ENCODE data around the gene MEA1.
A peak's percentile ranks its signal among the peaks of the same experiment; 100 is the strongest.
"Not testable (repeated sequence)": the region's sequence is repeated elsewhere in the genome, so short reads cannot be mapped to it uniquely, and the experiment has no call there.

MEA1 gene

GRCh38 chr6:43013843-43014433, at the start of gene MEA1, which contains the start of gene KLHDC3:
Gene MEA1 (minus strand): TSS chr6:43013946. CDS start chr6:43013813, 133 bp downstream.
Gene KLHDC3 (plus strand): TSS chr6:43014249. CDS start chr6:43017193, 2,944 bp downstream.
- peak; percentile 98 for DNase-seq

DNA sequence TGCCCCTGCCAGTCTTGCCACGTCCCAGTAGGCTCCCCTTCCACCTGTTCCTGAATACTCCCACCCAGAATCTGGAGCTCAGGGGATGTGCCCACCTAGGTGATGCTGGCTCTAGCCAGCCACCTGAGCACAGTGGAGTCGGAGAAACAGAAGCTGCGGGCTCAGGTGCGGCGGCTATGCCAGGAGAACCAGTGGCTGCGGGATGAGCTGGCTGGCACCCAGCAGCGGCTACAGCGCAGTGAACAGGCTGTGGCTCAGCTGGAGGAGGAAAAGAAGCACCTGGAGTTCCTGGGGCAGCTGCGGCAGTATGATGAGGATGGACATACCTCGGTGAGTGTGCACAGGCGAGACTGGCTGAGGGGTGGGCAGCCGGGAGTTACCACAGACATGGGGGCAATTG, 49.1 kb upstream of the MEA1 start:
- no peak for DNase-seq

- DNase-seq, result no peak
Measured at GRCh38 chr6:43061861-43062260, 48.1 kb upstream of the MEA1 start.

DNA sequence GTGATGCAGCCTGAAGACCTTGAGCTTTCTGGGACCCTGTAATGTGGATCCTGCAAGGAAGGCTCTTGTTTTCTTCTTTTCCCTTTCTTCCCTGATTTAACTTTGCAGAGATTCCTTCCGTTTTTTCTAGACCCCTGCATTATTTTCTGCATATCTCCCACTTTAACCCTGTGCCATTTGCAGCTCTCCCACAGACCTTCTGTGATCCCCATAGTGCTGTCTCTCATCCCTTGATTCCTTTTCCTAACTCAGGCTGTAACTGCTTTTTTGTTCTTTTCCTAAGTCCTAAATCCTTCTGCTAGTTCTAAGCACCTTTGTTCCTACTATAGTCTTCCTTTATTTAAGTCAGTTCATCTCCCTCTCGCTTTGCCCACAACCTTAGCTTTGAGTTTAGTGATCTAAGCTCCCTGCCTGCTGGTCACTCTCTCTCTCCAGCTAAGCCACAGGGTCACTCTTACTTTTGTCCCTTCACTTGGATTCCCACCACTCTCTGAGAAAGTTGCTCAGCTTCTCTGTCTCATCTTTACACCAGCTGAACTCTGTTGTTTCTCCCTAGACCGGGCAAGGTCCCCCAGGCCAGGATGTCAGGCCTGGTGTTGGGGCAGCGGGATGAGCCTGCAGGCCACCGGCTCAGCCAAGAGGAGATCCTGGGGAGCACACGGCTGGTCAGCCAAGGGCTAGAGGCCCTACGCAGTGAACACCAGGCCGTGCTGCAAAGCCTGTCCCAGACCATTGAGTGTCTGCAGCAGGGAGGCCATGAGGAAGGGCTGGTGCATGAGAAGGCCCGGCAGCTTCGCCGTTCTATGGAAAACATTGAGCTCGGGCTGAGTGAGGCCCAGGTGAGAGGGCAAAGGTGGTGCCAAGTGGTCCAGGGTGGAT, 47.2 kb upstream of the MEA1 start:
- DNase-seq, result no peak

GRCh38 chr6:43060034-43060754, 46.4 kb upstream of the MEA1 start:
- peak; percentile 19 for DNase-seq

DNA sequence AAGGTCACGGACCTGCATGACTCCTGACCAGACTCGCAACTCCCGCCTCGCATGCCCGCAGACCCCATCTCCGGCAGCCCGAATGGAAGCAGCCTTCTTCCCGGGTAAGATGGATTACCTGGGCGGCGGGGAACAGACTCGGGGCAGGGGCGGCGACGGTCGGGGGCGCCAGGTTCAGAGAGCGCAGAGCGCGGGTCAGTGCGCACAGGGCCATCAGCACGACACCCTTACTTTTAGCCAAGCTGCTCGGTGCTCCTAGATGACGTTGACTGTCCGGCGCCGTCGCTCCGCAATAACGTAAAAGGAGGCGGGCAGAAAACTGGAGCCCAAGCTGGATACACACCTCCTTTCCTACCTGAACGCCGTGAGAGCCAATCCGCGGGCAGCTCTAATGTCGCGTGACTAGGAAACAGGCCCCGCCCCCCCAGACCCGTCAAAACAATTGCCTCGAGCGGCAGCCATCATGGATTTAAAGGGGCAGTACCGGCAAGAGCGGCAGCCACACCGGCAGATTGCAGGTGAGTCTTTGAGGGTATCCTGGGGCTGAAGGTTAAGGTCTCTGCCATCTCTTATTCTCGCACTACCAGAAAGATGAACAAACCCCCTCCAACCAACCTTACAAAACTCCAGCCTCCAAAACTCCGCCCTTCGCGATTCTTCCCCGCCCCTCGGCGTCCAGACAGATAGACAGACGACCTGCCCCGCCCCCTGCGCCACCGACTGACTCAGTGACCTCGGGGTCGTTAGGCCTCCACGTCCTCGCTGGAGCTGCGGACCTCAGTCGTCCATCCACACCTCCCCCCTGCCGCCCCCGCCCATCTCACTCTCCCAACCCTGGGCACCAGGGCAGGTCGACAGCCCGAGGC, 45.7 kb upstream of the MEA1 start, which contains the start of the genes KLC4 and MRPL2:
KLC4 (plus strand) TSS at position 464 of the 866 bp plus-strand sequence. CDS start 1,705 bp downstream, outside the sequence.
MRPL2 (minus strand) TSS at position 267 of the 866 bp plus-strand sequence; CDS start at position 214, 53 bp downstream.
- DNase-seq, result peak; percentile 92

- no peak for DNase-seq
Measured at GRCh38 chr6:43058531-43058930, 44.8 kb upstream of the MEA1 start.

DNA sequence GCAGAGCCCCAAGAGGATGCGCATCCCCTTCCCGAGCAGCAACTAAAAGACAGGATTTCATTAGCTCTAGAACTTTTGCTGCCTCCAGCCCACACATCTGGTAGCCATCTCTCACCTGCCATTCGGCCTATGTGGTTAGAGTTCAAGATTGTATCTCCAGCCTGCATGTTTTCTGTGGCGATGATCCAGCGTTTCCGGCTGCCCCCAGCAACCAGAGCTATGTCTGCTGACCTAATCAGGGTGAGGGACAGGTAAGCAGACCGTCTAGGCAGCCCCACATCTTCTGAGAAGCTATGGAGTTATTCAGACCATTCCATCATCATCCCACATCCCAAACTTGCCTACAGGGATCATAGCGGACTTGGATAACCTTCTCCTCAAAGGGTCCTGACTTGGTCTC, 42.2 kb upstream of the MEA1 start:
- DNase-seq, result no peak

- DNase-seq, result no peak
Measured at GRCh38 chr6:43054206-43054943, 40.6 kb upstream of the MEA1 start.

- DNase-seq, result peak; percentile 91
Measured at GRCh38 chr6:43053545-43054205, 39.9 kb upstream of the MEA1 start, which contains the start of gene CUL7. Gene CUL7 (minus strand): TSS chr6:43053851. CDS start chr6:43052788, 1,063 bp downstream.

- no peak for DNase-seq
Measured at GRCh38 chr6:43052842-43053544, 39.2 kb upstream of the MEA1 start.

- no peak for DNase-seq
Measured at GRCh38 chr6:43052225-43052841, 38.6 kb upstream of the MEA1 start.

DNA sequence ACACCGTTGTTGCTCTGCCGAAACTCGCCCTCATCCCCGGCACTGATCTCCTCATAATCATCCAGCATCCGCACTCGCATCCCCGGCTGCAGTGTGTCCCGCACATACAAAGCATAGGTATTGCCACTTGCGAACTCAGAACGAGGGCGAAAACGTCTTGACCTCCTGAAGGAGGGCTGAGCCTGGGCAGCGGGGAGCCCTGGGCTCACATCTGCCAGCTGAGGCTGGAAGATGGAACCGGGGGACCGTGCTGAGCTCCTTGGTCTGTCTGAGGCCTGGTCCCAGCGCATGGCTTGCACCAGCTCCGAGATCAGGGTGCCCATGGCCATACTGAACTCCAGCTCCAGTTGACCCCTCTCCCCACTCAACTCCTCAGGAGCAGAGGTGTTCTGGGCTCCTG, 37.2 kb upstream of the MEA1 start:
- no peak for DNase-seq

GRCh38 chr6:43047998-43048397, 34.3 kb upstream of the MEA1 start:
- DNase-seq, result no peak

GRCh38 chr6:43045371-43045930, 31.7 kb upstream of the MEA1 start:
- DNase-seq, result no peak

DNA sequence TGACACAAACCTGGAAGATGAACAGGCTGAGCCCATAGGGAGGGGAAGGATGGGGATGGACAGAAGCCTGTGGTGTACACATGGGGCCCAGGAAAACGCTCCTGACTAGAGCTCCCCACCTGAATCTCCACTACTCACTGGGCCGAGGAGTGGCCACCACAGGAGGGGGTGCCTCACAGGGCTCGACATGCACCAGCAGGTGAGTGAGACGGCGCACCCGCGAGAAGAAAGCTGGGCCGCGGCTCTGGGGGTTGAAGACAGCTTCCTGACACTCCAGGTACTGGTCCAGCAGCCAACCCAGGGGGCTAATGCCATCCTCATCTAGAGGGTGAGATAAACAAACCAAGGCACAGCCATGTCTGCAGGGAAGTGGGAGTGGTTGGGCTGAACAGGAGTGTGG, 29.6 kb upstream of the MEA1 start:
- no peak for DNase-seq

GRCh38 chr6:43041475-43041874, 27.7 kb upstream of the MEA1 start:
- not testable (repeated sequence) for DNase-seq

DNA sequence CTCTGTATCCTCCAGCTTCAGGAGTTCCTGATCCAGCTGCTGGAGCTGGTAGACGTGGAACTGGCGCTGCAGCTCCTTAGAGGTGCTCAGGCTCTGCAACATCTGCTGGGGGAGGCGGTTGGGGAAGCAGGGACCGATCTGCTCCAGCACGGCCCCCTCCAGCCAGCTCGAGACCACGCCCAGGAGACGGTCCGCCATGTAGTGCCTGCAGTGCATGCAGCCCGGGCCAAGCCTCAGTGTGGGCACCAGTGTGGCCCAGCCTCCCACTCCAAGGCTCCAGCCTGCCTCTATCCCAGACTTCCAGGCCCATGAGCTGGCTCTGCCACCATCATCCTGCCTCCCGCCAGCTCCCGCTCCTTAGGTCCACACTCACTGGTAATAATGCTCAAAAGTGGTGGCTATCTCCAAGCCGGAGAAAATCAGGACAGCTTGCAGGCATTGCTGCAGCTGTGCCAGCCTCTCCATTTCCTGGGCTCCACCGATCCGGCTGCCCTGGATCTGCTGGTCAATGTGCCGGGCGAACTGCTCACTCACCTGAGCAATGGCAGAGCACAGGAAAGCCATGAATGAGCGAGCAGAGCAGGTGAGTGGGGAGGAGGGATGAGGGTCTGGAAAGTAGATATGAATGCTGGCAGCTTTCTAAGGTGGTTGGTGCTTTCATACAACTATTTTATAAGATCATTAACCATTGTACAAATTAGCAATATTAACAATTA, 27.0 kb upstream of the MEA1 start:
- no peak for DNase-seq

DNA sequence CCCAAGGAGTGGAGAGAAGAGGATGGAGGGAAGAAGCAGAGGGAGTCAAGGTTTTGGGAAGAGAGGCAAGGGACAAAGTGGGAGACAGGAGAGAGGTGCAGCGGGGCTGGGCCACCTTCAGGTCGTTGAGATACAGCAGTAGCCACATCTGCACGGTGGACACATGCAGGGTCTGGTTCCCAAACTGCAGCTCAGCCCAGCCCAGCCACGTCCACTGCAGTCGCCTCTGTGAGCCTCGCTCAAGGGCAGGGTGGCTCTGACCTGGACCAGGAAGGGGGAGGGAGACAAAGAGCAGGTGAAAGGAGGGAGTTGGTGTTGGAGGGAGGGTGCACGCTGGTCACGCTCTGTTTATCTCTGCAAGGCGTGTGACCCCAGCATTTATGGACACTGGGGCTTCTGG, 25.0 kb upstream of the MEA1 start:
- DNase-seq, result no peak

Data from NCI-H2029 treated with DMSO at 0.1 percent for 48 hours (cell line).